ENCODE measurements around the gene MRAS. TPM values are rescaled to one million over a fixed set of nuclear protein-coding genes. Genes with fewer than 3 reads are reported as not detected.
A peak's percentile ranks its signal among the peaks of the same experiment; 100 is the strongest.

The MRAS gene
- polyA plus RNA-seq, 1 donor: 6.3 TPM

- no peaks in the 10 kb centered on the region for H3K4me1 ChIP-seq (ENCODE audit: control insufficient read depth, insufficient read depth, low read length)
- H3K9me3 ChIP-seq (ENCODE audit: control insufficient read depth, low read depth, low read length): no peaks in the 10 kb centered on the region
- no peaks in the 10 kb centered on the region for H3K27me3 ChIP-seq (ENCODE audit: control insufficient read depth, insufficient read depth, low read length)
- no CpG with 5 or more reads among the region's 5 CpGs for whole genome bisulfite sequencing (ENCODE audit: insufficient coverage, low lambda C conversion rate)
- H3K27ac ChIP-seq (ENCODE audit: low read length): no peak overlapping the region
- no peak overlapping the region for H3K4me3 ChIP-seq (ENCODE audit: low read length)
- no peaks in the 10 kb centered on the region for H3K36me3 ChIP-seq (ENCODE audit: control insufficient read depth, insufficient read depth, low read length)
- no peak for DNase-seq
Measured at GRCh38 chr3:138338811-138339210, 9.6 kb upstream of the MRAS start.

DNA sequence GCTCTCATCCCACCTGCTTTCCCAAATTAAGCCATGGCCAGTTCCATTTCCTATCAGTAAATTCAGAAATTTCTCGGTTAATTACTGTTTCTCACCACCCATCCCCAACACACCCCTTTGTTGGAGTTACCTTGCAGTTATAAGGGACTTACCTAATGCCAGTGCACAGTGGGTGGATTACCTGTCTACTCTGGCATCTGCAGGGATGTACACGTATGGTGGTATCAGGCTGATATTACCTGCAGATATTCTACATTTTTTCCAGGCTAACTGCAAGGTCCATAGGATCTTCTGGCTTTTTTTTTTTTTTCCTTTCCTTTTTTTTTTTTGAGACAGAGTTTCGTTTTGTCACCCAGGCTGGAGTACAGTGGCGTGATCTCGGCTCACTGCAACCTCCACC, 7.9 kb upstream of the MRAS start:
- Histone ChIP-seq H3K9me3 (ENCODE audit: control insufficient read depth, low read depth, low read length) (no peaks in the 10 kb centered on the region), H3K36me3 (ENCODE audit: control insufficient read depth, insufficient read depth, low read length) (no peaks in the 10 kb centered on the region), H3K4me3 (ENCODE audit: low read length) (no peak overlapping the region), H3K4me1 (ENCODE audit: control insufficient read depth, insufficient read depth, low read length) (no peaks in the 10 kb centered on the region), H3K27me3 (ENCODE audit: control insufficient read depth, insufficient read depth, low read length) (peaks cover 3% of the 10 kb centered on the region), H3K27ac (ENCODE audit: low read length) (no peak overlapping the region)
- WGBS (ENCODE audit: insufficient coverage, low lambda C conversion rate): 100% methylated on average over 1 of the region's 5 CpGs
- DNase-seq: no peak

DNA sequence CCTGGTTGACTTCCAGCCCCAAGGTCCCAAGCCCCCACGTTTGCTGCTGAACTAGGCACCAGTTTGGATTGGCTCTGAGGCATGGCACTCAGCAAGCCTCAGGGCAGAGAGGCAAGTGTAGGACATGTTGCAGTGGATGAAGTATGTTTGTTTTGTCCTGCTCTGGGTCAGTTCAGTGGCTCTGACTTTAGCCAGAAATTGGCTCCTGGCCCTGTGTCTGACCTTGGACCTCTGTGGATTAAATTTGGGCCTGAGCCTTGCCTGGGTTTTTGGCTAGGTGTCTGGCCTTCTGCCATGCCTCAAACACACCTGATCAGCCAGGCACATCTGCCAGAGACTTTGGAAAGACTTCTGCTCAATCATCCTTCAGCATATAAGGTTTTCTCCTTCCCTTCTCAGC, 3.6 kb upstream of the MRAS start:
- Histone ChIP-seq H3K36me3 (ENCODE audit: control insufficient read depth, insufficient read depth, low read length) (no peaks in the 10 kb centered on the region), H3K27me3 (ENCODE audit: control insufficient read depth, insufficient read depth, low read length) (peaks cover 30% of the 10 kb centered on the region), H3K27ac (ENCODE audit: low read length) (no peak overlapping the region), H3K9me3 (ENCODE audit: control insufficient read depth, low read depth, low read length) (no peaks in the 10 kb centered on the region), H3K4me3 (ENCODE audit: low read length) (no peak overlapping the region), H3K4me1 (ENCODE audit: control insufficient read depth, insufficient read depth, low read length) (no peaks in the 10 kb centered on the region)
- WGBS (ENCODE audit: insufficient coverage, low lambda C conversion rate): no CpG with 5 or more reads among the region's 1 CpG
- no peak for DNase-seq

GRCh38 chr3:138348754-138349739, 668 bp downstream of the MRAS start:
- no peaks in the 10 kb centered on the region for H3K9me3 ChIP-seq (ENCODE audit: control insufficient read depth, low read depth, low read length)
- H3K4me1 ChIP-seq (ENCODE audit: control insufficient read depth, insufficient read depth, low read length): no peaks in the 10 kb centered on the region
- H3K36me3 ChIP-seq (ENCODE audit: control insufficient read depth, insufficient read depth, low read length): no peaks in the 10 kb centered on the region
- no peak overlapping the region for H3K27ac ChIP-seq (ENCODE audit: low read length)
- peaks cover 41% of the 10 kb centered on the region for H3K27me3 ChIP-seq (ENCODE audit: control insufficient read depth, insufficient read depth, low read length)
- peak in 1 of 2 donors; percentile 20 for DNase-seq
- H3K4me3 ChIP-seq (ENCODE audit: low read length): peak overlapping the region; percentile 42
- WGBS (ENCODE audit: insufficient coverage, low lambda C conversion rate): no CpG with 5 or more reads among the region's 58 CpGs

- no peak for DNase-seq
- no peak overlapping the region for H3K4me3 ChIP-seq (ENCODE audit: low read length)
- H3K27ac ChIP-seq (ENCODE audit: low read length): no peak overlapping the region
Measured at GRCh38 chr3:138349926-138350665, 1.7 kb downstream of the MRAS start.

DNA sequence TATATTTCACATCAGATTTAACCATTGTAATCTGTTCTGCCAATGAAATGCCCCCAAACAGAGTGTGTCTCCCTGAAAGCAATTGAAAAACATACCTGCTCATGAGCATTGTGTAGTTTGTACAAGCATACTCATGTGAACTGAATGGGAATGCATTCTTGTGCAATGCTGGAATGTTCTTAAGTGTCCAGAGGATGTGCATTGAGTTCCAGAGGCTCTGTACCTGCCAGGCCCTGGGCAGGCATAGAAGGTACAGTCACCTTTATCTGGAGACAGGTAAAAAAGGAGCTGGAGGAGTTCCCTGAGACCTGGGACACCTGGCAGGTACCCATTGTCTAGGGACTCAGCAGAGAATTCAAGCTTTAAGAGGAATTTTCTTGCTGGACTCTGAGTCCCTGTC, 2.8 kb downstream of the MRAS start:
- H3K27ac ChIP-seq (ENCODE audit: low read length): no peak overlapping the region
- peaks cover 34% of the 10 kb centered on the region for H3K27me3 ChIP-seq (ENCODE audit: control insufficient read depth, insufficient read depth, low read length)
- no peaks in the 10 kb centered on the region for H3K9me3 ChIP-seq (ENCODE audit: control insufficient read depth, low read depth, low read length)
- no peak for DNase-seq
- no peak overlapping the region for H3K4me3 ChIP-seq (ENCODE audit: low read length)
- H3K4me1 ChIP-seq (ENCODE audit: control insufficient read depth, insufficient read depth, low read length): no peaks in the 10 kb centered on the region
- H3K36me3 ChIP-seq (ENCODE audit: control insufficient read depth, insufficient read depth, low read length): no peaks in the 10 kb centered on the region

More at GRCh38 chr3:138349926-138350665, 1.7 kb downstream of the MRAS start:
- no peaks in the 10 kb centered on the region for H3K4me1 ChIP-seq (ENCODE audit: control insufficient read depth, insufficient read depth, low read length)
- H3K36me3 ChIP-seq (ENCODE audit: control insufficient read depth, insufficient read depth, low read length): no peaks in the 10 kb centered on the region
- no peaks in the 10 kb centered on the region for H3K9me3 ChIP-seq (ENCODE audit: control insufficient read depth, low read depth, low read length)
- peaks cover 41% of the 10 kb centered on the region for H3K27me3 ChIP-seq (ENCODE audit: control insufficient read depth, insufficient read depth, low read length)
- no CpG with 5 or more reads among the region's 15 CpGs for WGBS (ENCODE audit: insufficient coverage, low lambda C conversion rate)

DNA sequence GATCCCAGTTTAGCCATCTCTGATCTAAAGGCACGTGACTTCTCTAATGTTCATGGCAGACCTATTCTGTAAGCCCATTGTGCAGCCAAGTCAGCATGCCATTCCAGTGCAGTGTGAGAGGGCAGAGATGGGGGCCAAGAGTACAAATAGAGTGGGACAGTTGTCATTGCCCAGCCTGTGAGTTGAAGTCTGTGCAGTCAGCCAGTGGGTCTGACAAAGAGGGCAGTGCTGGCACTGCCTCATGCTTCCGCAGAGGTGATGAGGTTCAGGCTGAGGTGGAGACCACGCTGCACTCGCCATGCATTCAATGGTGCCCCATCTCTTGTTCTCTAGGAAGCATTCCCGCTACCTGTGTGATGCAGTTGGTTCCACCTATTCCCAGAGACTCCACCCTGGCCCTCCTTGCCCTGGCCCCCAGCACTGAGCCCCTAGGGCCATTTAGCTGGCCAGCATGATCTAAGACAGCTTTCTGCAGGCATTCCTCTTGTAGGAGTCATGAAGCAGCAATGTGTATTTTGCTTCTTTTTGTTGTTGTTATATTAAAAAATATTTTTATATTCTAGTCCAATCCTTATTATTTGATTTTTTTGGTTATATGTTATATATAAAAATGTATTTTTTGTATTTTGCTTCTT, 3.7 kb downstream of the MRAS start:
- Histone ChIP-seq H3K27ac (ENCODE audit: low read length) (no peak overlapping the region), H3K36me3 (ENCODE audit: control insufficient read depth, insufficient read depth, low read length) (no peaks in the 10 kb centered on the region), H3K27me3 (ENCODE audit: control insufficient read depth, insufficient read depth, low read length) (peaks cover 26% of the 10 kb centered on the region), H3K4me3 (ENCODE audit: low read length) (no peak overlapping the region), H3K4me1 (ENCODE audit: control insufficient read depth, insufficient read depth, low read length) (no peaks in the 10 kb centered on the region), H3K9me3 (ENCODE audit: control insufficient read depth, low read depth, low read length) (no peaks in the 10 kb centered on the region)
- DNase-seq: no peak
- no CpG with 5 or more reads among the region's 5 CpGs for WGBS (ENCODE audit: insufficient coverage, low lambda C conversion rate)

GRCh38 chr3:138354376-138354775, 6.0 kb downstream of the MRAS start:
- Histone ChIP-seq H3K9me3 (ENCODE audit: control insufficient read depth, low read depth, low read length) (no peaks in the 10 kb centered on the region), H3K4me1 (ENCODE audit: control insufficient read depth, insufficient read depth, low read length) (no peaks in the 10 kb centered on the region), H3K27me3 (ENCODE audit: control insufficient read depth, insufficient read depth, low read length) (peaks cover 15% of the 10 kb centered on the region), H3K27ac (ENCODE audit: low read length) (no peak overlapping the region), H3K4me3 (ENCODE audit: low read length) (no peak overlapping the region), H3K36me3 (ENCODE audit: control insufficient read depth, insufficient read depth, low read length) (no peaks in the 10 kb centered on the region)
- DNase-seq: no peak

GRCh38 chr3:138355071-138355470, 6.7 kb downstream of the MRAS start:
- Histone ChIP-seq H3K9me3 (ENCODE audit: control insufficient read depth, low read depth, low read length) (no peaks in the 10 kb centered on the region), H3K4me3 (ENCODE audit: low read length) (no peak overlapping the region), H3K27me3 (ENCODE audit: control insufficient read depth, insufficient read depth, low read length) (peaks cover 9% of the 10 kb centered on the region), H3K4me1 (ENCODE audit: control insufficient read depth, insufficient read depth, low read length) (no peaks in the 10 kb centered on the region), H3K27ac (ENCODE audit: low read length) (no peak overlapping the region), H3K36me3 (ENCODE audit: control insufficient read depth, insufficient read depth, low read length) (no peaks in the 10 kb centered on the region)
- no peak for DNase-seq
- WGBS (ENCODE audit: insufficient coverage, low lambda C conversion rate): no CpG with 5 or more reads among the region's 3 CpGs

DNA sequence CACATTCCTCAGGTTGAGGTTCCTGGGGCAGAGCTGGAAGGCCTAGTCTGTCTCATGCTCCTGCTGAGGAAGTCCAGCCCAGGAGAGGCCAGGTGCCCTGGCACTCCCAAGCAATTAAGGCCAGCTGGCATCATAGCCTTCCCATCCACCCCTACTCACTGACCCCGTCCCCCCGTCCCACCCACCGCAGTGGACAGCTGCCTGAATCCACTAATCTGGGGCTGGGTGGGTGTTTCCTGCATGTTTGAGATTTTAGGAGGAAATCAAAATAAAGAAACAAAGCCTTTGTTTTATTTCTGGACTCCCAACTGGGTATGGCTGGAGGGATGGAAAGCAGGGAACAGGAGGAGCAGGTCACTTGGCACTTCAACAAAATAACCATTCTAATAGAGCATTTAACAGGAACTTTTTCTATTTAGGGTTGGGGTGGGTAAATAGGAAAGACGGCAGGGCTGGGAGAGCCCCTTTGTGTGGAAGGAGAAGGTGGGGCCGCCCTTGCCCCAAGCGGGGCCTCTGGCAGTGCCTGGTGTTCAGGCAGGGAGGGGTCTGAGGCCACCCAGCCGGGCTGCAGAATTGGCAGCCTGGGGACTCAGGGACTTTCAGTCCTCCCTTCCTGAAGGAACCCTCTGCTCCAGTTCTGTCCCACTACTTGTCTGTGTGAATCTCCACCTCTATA, 8.5 kb downstream of the MRAS start:
- H3K4me3 ChIP-seq (ENCODE audit: low read length): no peak overlapping the region
- WGBS (ENCODE audit: insufficient coverage, low lambda C conversion rate): no CpG with 5 or more reads among the region's 7 CpGs
- H3K27ac ChIP-seq (ENCODE audit: low read length): no peak overlapping the region
- no peaks in the 10 kb centered on the region for H3K9me3 ChIP-seq (ENCODE audit: control insufficient read depth, low read depth, low read length)
- no peaks in the 10 kb centered on the region for H3K4me1 ChIP-seq (ENCODE audit: control insufficient read depth, insufficient read depth, low read length)
- no peak for DNase-seq
- H3K36me3 ChIP-seq (ENCODE audit: control insufficient read depth, insufficient read depth, low read length): no peaks in the 10 kb centered on the region
- no peaks in the 10 kb centered on the region for H3K27me3 ChIP-seq (ENCODE audit: control insufficient read depth, insufficient read depth, low read length)

Measured in large intestine (tissue), 3 donors.